GM18520 (cell line): ENCODE measurements around the gene SUPT16H.
"Not testable (repeated sequence)": the region's sequence is repeated elsewhere in the genome, so short reads cannot be mapped to it uniquely, and the experiment has no call there.

ENCODE experiments used
- ATAC-seq: cut with Tn5 transposase; IDR thresholded peaks from one replicate; pipeline ENCODE4 v1.9.1; 2021; ENCODE audit not compliant: unreplicated experiment

SUPT16H gene

GRCh38 chr14:21383848-21384493, at the start of gene SUPT16H:
Gene SUPT16H, minus strand, starts transcription at chr14:21384019. Its CDS starts 92 bp downstream, at chr14:21383927.
- peak; percentile 93 for ATAC-seq

- no peak for ATAC-seq
These were observed 47.3 kb upstream of the SUPT16H start for GRCh38 chr14:21431126-21431525.

GRCh38 chr14:21428930-21429329, 45.1 kb upstream of the SUPT16H start:
- no peak for ATAC-seq

GRCh38 chr14:21426692-21427091, 42.9 kb upstream of the SUPT16H start:
- no peak for ATAC-seq

GRCh38 chr14:21419528-21419927, 35.7 kb upstream of the SUPT16H start:
- no peak for ATAC-seq

- ATAC-seq, result no peak
These were observed 31.5 kb upstream of the SUPT16H start for GRCh38 chr14:21415329-21415728.

GRCh38 chr14:21414137-21414631, 30.4 kb upstream of the SUPT16H start:
- no peak for ATAC-seq

GRCh38 chr14:21408147-21408546, 24.3 kb upstream of the SUPT16H start:
- no peak for ATAC-seq

GRCh38 chr14:21406213-21406612, 22.4 kb upstream of the SUPT16H start:
- no peak for ATAC-seq

- no peak for ATAC-seq
These were observed 21.3 kb upstream of the SUPT16H start for GRCh38 chr14:21405097-21405496.

- ATAC-seq, result no peak
These were observed 15.6 kb upstream of the SUPT16H start for GRCh38 chr14:21399311-21399870.

GRCh38 chr14:21398901-21399300, 15.1 kb upstream of the SUPT16H start:
- ATAC-seq, result no peak

- ATAC-seq, result no peak
These were observed 11.6 kb upstream of the SUPT16H start for GRCh38 chr14:21395450-21395849.

GRCh38 chr14:21385188-21385904, 1.5 kb upstream of the SUPT16H start:
- ATAC-seq, result no peak

- ATAC-seq, result no peak
These were observed 654 bp upstream of the SUPT16H start for GRCh38 chr14:21384494-21384851.

- no peak for ATAC-seq
These were observed 652 bp downstream of the SUPT16H start for GRCh38 chr14:21382886-21383847.

- ATAC-seq, result no peak
These were observed 1.7 kb downstream of the SUPT16H start for GRCh38 chr14:21382095-21382494.

GRCh38 chr14:21379338-21379737, 4.5 kb downstream of the SUPT16H start:
- ATAC-seq, result no peak

GRCh38 chr14:21373980-21374379, 9.8 kb downstream of the SUPT16H start:
- ATAC-seq, result no peak

- not testable (repeated sequence) for ATAC-seq
These were observed 11.0 kb downstream of the SUPT16H start for GRCh38 chr14:21372814-21373213.
